ENCODE results near the gene TPGS1. TPM values are rescaled to one million over a fixed set of nuclear protein-coding genes. Genes with fewer than 3 reads are reported as not detected.

The TPGS1 gene
- total and polyA plus RNA-seq, 8 donors = 1.2 to 65.5 (median 25.0) TPM

GRCh38 chr19:491146-491741 is 16.1 kb upstream of the TPGS1 start:
- intact Hi-C loops (cut with DNase I; ENCODE audit: low total_unique reads) = no loop called here
- no peaks in the 10 kb centered on the region for H3K36me3 ChIP-seq
- 74 to 81% (median 80%) methylated on average over 25 to 32 of the region's 32 CpGs for WGBS, 5 donors
- DNase-seq = peak in 1 of 2 donors; percentile 49
- H3K9me3 ChIP-seq = no peaks in the 10 kb centered on the region
- TF ChIP-seq POLR2A (IDR thresholded peaks at IDR 0.05) (no peak), EP300 (IDR thresholded peaks at IDR 0.05) (no peak), POLR2AphosphoS5 (IDR thresholded peaks at IDR 0.05) (no peak), CTCF (IDR thresholded peaks at IDR 0.05) (no peak)
- peaks cover 7 to 34% (median 25%) of the 10 kb centered on the region in 4 donors for H3K4me1 ChIP-seq
- H3K4me3 ChIP-seq = no peak overlapping the region
- H3K27me3 ChIP-seq = peaks cover 4 to 33% (median 16%) of the 10 kb centered on the region in 3 donors
- no peak overlapping the region for H3K27ac ChIP-seq

DNA sequence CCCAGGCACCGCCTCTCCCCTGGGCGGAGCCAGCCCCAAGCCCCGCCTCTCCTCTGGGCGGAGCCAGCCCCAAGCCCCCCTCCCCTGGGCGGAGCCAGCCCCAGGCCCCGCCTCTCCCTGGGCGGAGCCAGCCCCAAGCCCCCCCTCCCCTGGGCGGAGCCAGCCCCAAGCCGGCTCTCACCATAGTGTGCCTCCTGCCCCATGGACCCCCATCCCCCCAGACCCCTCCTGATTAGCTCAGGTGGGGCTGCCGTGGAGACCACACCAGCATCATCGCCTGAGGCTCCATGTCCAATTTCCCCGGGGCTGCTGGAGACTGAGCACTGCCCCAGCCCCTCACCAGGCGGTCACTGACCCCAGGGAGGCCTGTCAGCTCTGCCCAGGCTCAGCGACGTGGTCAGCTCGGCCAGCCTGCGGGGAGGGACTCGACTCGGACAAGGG is 15.2 kb upstream of the TPGS1 start:
- peaks cover 6 to 36% (median 20%) of the 10 kb centered on the region in 3 donors for H3K27me3 ChIP-seq
- H3K27ac ChIP-seq = no peak overlapping the region
- DNase-seq = peak in 1 of 2 donors; percentile 30
- no peaks in the 10 kb centered on the region for H3K36me3 ChIP-seq
- H3K4me1 ChIP-seq = peaks cover 7 to 37% (median 27%) of the 10 kb centered on the region in 4 donors
- H3K9me3 ChIP-seq = no peaks in the 10 kb centered on the region
- no peak for TF ChIP-seq CTCF (IDR thresholded peaks at IDR 0.05)
- H3K4me3 ChIP-seq = no peak overlapping the region
- 67 to 85% (median 73%) methylated on average over 6 to 19 of the region's 19 CpGs for WGBS, 5 donors
- intact Hi-C loops (cut with DNase I; ENCODE audit: low total_unique reads) = no loop called here

DNA sequence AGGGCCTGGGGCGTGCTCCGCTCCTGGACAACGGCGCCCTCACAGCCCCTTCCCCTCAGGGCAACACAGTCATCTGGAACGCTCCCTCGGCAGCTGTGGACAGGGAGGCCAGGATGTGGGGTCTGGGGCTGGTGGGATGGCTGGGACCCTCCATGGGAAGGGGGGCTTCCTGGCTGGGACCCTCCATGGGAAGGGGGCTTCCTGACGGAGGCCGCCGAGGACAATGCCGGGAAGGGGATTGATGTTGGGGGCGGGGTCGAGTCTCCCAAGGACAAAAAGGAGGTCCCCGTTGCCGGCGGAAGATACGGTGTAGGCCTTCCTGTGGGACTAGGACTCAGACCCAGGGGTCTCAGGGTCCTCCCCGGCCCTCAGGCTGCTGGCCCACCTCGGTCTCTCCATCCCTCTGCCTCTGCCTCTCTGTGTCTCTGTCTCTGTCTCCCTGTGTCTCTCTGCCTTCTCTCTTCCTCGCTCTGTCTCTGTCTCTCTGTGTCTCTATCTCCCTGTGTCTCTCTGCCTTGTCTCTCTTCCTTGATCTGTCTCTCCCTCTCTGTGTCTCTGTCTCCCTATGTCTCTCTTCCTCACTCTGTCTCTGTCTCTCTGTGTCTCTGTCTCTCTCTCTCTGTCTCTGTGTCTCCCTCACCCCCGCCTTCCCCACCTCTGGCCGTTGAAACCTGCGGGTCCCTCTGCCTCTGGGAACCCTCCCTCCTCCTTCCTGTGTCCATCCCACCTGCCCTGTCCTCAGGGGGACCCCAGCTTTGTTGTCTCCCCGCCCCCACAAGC is 13.7 kb upstream of the TPGS1 start:
- intact Hi-C loops (cut with DNase I; ENCODE audit: low total_unique reads) = no loop called here
- 64 to 73% (median 70%) methylated on average over 22 to 23 of the region's 23 CpGs for WGBS, 5 donors
- peak in 1 of 2 donors; percentile 28 for DNase-seq

More for the DNA sequence above, 13.7 kb upstream of the TPGS1 start:
- TF ChIP-seq POLR2AphosphoS5 (IDR thresholded peaks at IDR 0.05) = no peak
- no peak for TF ChIP-seq POLR2A (IDR thresholded peaks at IDR 0.05)
- TF ChIP-seq CTCF (IDR thresholded peaks at IDR 0.05) = no peak
- no peak for TF ChIP-seq EP300 (IDR thresholded peaks at IDR 0.05)
- no peaks in the 10 kb centered on the region for H3K36me3 ChIP-seq
- H3K4me1 ChIP-seq = peaks cover 15 to 44% (median 33%) of the 10 kb centered on the region in 4 donors
- H3K4me3 ChIP-seq = no peak overlapping the region
- no peak overlapping the region for H3K27ac ChIP-seq
- H3K9me3 ChIP-seq = no peaks in the 10 kb centered on the region
- H3K27me3 ChIP-seq = peaks cover 14 to 47% (median 35%) of the 10 kb centered on the region in 3 donors
